GM12864 (cell line): ENCODE data around the gene AIFM3.

ENCODE experiments used
- DNase-seq: peaks from one replicate; pipeline ENCODE4 v3.0.0-alpha.2; 2011; ENCODE audit warnings: low read depth
- H3K4me3 ChIP-seq: 2 replicates; pipeline ENCODE4 v1.5.1; 2011; ENCODE audit warnings: mild to moderate bottlenecking, low read depth, low read length, control low read depth
- CTCF ChIP-seq: IDR thresholded peaks from 2 replicates; pipeline ENCODE4 v1.5.1; 2011; ENCODE audit warnings: low read depth, mild to moderate bottlenecking, moderate library complexity, low read length, control low read depth, inconsistent platforms; ENCODE audit errors: missing control alignments

AIFM3 gene

GRCh38 chr22:20944042-20944441 lies 23.0 kb upstream of the AIFM3 start:
- H3K4me3 ChIP-seq = no peak overlapping the region
- no peak for TF ChIP-seq CTCF
- DNase-seq = no peak

GRCh38 chr22:20945578-20945934 lies 21.5 kb upstream of the AIFM3 start:
- TF ChIP-seq CTCF = no peak
- no peak overlapping the region for H3K4me3 ChIP-seq
- DNase-seq = no peak

GRCh38 chr22:20946080-20946986 lies 20.7 kb upstream of the AIFM3 start:
- no peak for DNase-seq
- TF ChIP-seq CTCF = no peak
- no peak overlapping the region for H3K4me3 ChIP-seq

GRCh38 chr22:20946991-20947390 lies 20.1 kb upstream of the AIFM3 start:
- DNase-seq = no peak
- H3K4me3 ChIP-seq = no peak overlapping the region
- no peak for TF ChIP-seq CTCF

- no peak overlapping the region for H3K4me3 ChIP-seq
- TF ChIP-seq CTCF = no peak
- DNase-seq = no peak
These were observed 18.6 kb upstream of the AIFM3 start for GRCh38 chr22:20948450-20948849.

GRCh38 chr22:20948989-20949388 lies 18.1 kb upstream of the AIFM3 start:
- DNase-seq = no peak
- no peak for TF ChIP-seq CTCF
- no peak overlapping the region for H3K4me3 ChIP-seq

GRCh38 chr22:20949698-20950183 lies 17.3 kb upstream of the AIFM3 start:
- no peak for TF ChIP-seq CTCF
- H3K4me3 ChIP-seq = no peak overlapping the region
- no peak for DNase-seq
